HL-60/S4 treated with retinoic acid at 250 ng/mL for 4 days and 3 days (cell line): ENCODE measurements around the gene SYNPO.

Experiments used
- in situ Hi-C: fragments of 300-500 bp; cut with MboI; formaldehyde crosslinking; loops from 2 replicates; pipeline ENCODE4 v1.7.0; 2022; ENCODE audit warnings: low sequenced_read_pairs

The SYNPO gene, protein sequence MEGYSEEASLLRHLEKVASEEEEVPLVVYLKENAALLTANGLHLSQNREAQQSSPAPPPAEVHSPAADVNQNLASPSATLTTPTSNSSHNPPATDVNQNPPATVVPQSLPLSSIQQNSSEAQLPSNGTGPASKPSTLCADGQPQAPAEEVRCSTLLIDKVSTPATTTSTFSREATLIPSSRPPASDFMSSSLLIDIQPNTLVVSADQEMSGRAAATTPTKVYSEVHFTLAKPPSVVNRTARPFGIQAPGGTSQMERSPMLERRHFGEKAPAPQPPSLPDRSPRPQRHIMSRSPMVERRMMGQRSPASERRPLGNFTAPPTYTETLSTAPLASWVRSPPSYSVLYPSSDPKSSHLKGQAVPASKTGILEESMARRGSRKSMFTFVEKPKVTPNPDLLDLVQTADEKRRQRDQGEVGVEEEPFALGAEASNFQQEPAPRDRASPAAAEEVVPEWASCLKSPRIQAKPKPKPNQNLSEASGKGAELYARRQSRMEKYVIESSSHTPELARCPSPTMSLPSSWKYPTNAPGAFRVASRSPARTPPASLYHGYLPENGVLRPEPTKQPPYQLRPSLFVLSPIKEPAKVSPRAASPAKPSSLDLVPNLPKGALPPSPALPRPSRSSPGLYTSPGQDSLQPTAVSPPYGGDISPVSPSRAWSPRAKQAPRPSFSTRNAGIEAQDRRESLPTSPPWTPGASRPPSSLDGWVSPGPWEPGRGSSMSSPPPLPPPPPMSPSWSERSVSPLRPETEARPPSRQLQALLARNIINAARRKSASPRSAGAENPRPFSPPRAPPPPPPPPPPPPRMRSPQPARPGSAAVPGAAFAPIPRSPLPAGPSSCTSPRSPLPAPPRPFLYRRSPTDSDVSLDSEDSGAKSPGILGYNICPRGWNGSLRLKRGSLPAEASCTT

DNA sequence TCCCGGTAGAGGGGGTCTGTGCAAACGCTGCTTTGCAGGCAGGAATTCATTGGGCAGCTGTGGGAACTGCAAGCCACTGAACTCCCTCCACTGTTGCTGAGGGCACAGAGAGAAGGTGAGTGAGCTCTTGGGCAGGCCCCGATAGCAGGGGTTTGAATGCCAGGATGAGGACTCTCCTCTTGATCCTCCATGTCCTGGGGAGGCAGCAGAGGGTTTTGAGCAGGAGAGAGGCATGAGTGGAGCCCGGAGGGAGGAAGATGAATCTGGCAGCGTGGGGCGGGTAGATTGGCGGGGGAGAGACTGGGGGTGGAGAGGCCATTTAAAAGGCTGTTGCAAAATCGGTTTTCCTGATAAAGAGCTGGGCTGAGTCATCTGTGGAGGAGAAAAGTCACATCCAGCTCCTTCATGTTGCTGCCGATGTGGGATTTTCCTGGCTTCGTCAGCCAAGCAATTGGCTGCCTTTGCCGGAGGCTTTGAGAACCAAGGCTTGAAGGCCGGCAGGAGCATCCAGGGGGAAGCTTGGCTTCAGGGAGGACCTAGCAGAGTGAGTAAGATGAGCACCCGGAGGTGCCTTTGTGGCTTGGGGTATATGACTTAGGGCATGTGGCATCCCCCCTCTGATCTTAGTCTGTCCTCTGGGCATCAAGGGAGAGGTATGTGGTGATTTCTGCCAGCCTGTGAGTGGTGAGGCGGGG lies at the start of gene SYNPO:
SYNPO (plus strand) TSS at position 350 of the 695 bp plus-strand sequence. CDS start 7,616 bp downstream, outside the sequence.
- in situ Hi-C loops = no loop called here

DNA sequence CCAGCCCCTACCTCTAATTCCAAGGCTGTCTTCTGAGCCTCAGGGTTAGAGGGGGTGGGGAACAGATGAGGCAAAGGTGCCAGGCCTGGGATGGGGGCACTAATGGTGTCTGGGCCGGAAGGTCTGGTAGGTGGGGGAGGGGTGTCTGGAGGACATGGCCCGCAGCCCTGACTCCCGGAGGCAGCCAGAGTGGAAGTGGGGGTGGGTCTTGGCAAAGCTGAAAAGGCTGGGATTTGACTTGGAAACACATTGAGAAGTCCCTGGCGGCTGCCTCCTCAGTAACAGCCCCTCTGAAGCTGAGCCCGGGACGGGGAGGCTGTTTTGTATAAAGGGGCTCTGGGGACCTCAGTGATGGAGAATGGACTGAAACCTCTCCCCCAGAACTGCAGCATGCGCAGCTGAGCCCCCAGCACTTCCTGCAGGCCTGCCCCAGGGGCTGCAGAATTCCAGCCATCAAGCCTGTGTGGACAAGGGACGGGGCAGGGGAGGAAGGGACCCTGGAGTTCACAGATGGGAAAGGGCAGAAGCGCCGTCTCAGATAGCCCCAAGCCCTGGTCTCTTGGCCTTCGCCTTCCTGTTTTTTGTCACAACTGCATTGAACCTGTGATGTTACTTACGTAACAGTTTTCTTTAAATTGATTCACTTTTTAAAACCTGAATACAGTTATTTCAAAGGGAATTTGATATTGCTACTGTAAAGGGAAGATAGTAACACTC lies 49.3 kb upstream of the SYNPO start:
- in situ Hi-C loops = no loop called here

DNA sequence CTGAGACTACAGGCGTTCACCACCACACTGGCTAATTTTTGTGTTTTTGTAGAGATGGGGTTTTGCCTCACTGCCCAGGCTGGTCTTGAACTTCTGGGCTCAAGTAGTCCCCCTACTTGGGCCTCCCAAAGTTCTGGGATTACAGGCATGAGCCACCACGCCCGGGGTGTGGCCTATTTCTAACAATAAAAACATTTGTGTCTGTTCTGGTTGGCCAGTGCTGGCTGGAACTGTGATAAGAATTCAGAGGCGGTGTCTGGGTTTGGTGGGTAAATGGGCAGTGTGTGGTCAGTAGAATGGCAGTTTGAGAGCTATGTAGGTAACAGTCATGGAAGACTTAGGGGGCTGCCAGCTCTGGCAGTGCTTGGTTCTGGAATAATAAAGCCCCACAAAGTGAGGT lies 46.9 kb upstream of the SYNPO start:
- in situ Hi-C loops = no loop called here

DNA sequence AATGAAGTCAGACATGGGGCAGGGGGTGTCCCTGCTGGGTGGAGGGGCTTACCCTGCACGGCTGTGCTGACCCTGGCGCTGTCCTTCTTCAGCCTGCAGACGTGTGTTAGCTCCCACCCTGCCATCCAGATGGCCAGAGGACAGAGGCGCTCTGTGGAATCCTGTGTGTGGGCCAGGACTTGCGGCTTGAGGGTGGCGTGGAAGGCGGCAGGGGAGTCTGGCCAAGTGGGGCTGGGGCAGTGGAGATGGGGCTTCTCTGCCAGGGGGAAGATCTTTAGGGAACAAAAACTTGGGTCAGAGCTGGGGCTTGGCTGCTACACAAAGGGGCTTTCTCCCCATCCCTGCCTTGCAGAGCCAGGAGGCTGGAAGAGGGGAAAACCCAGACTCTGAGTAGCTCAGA lies 46.5 kb upstream of the SYNPO start:
- in situ Hi-C loops = no loop called here

DNA sequence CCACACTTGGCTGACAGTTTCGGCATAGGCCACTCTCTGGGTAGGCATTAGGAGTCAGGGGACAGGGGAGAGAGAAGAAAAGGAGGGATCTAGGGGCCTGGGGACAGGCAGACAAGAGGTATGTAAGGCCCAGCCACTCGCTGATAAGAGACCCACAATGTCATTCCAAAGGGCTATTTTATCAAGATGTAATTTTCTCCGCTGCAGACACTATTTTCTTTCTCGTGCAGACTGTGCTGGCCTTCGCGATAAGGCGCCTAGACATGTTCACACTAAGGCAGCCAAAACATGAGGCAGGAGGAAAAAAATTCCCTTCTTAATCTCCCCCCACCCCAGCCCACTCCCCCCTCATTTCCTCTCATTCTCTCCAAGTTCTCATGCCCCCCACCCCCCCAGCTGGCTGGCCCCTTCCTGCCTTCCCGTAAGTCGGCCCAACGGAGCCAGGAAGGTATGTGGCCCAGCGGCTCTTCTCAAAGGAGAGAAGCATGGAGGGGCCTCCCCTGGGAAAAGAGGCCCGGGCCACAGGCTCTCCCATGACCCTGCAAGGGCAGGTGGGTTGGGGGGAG lies 44.9 kb upstream of the SYNPO start:
- in situ Hi-C loops = no loop called here

DNA sequence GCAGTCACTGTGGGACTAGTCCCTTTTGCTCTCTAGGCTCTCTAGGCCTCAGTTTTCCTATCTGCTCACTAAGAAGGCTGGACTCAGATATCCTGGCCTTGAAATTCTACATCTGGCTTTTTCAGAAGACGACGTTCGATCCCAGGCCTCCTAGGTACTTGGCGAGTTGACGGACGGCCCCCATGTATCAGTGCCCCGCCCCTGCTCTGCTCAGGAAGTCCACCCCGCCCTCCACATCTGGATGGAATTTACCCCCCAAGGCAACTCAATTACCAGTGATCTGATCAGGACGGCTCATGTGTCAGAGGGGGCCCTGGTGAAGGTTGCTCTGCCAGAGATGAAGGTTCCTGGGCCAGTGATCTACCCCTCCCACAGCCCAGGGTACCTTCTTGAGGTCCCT lies 44.1 kb upstream of the SYNPO start:
- in situ Hi-C loops = no loop called here

DNA sequence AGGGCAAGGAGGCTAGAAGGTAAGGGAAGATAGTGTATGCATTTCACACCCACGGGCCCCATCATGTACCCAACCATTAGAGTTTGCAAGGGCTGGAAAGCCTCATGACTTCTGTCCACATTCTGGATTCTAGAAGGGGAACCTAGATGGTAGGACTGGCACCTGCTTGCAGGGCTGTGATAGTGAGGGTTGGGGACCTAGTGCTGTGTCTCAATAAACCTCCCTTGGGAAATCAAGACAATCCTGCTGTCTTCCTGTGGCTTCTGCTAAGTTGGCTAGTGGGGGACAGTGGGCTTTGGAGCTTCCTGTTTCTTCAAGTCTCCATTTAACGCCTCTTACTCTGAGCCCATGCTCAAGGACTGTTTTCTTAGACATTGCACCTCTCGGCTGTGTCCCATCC lies 43.6 kb upstream of the SYNPO start:
- in situ Hi-C loops = no loop called here

DNA sequence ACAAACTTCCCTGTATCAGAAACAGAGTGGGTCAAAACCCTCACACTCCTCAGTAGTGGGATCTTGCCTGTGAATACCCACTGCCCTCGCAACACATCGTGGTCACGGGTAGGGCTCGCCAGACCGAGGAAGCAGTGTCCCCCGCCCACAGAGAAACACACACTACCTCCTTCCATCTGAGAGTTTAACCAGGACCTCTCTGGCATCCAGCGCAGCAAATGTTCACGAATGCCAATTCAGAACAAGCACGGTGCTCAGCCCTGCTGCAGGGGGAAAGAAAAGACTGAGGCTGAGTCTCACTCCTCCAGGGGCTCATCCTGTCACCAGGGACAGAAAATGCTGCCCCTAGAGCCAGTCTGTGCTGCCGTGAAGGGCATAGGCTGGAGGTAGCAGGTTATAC lies 42.5 kb upstream of the SYNPO start:
- in situ Hi-C loops = no loop called here

DNA sequence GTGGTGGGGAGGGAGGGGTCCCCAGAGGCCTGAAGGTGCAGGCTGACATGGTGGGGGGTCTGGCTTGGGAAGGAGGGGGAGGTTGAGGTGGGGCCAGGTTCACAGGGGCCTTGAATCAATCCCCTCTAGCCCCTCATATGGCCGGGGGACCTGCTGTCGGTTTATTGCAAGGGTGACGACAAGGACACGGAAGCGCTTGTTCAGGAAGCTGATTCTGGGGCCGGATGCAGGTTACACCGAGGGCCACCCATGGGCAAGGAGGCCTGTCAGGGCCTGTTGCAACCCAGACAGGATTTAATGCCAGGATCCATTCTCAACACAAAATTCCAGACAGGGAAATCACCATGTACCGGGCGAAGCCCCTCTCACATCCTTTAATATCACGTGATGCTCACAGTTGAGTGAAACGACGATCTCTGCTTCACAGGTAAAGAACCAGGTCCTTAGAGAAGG lies 41.6 kb upstream of the SYNPO start:
- in situ Hi-C loops = no loop called here

DNA sequence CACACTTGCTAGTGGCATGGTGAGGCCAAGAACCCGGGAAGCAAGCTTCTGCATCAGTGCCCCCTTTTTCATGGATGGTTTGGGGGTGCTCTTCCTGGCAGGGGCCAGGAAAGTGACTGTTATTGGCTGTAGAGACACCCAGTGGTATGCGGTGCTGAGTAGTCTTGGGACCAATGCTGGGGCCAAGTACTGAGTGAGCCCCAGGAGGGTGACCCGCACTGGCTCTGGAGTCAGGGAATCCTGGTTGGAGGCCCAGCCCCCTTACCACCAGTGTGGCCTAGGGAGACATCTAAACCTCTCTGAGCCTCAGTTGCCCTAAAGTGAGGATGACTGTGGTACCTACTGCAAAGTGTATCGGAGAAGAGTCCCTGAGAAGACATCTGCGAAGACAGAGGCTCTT lies 41.2 kb upstream of the SYNPO start:
- in situ Hi-C loops = no loop called here

DNA sequence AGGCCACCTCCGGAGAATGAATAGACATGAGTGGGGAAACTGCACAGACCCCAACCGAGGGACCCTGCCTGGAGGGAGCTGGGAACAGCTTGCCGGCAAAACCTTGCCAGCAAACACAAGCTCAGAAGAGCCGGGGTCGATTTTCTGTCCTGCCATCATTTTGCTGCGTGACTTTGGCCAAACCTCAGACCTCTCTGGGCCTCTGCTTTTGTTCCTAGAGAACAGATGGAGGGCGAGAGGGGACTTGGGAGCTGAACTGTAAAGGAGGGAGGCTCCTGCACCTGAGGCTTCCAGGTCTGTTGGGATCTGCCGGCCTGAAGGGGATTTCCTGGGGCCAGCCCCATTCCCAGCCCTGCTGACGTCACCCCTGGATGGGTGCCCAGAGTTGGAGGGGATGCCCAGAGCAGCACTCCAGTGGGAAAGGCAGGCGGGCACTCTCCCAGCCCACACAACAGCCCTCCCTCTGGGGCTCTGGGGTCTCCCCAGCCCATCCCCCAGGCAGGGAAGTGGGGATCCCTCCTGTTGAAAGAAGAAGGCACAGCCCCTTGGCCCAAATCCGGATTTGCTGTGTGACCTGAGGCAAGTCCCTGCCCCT lies 40.4 kb upstream of the SYNPO start:
- in situ Hi-C loops = no loop called here

DNA sequence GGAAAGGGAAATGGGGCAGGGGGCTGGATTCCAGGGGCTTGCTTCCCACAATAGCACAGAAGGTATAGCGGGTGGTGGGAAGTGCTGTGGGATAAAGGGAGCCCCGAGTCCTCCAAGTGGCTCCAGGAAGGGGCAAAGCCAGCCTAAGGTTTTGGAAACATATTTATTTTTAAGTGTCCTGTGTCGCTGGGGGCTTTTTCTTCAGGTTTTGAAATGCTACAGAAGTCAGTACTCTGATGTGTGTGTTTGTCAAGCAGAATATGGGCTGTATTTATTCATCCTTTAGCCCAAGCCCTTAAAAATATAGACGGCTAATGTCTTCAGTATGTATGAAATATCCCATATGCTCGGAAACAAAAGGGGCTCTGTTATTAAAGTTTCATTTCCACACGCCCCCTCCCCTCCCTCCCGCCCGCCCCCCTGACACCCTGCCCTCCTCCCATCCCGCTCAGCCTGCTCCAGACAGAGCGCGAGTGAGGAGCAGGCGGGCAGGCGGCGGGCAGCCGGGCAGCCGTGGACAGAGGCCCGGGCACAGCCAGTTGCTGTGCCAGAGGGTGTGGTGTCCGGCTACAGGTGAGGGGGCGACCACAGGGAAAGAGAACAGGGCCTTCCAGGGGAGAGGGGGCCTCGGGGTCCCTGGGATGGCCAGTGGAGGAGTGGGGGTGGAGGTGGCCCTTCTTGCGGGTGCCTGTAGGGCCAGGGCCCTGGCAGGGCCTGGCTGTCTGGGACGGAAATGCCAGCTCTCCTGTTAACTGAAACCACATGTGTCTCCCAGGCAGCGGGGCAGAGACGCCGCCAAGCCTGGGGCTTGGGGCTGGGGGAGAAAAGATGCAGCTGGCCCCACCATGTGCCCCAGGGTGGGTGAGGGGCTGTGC lies 39.6 kb upstream of the SYNPO start:
- in situ Hi-C loops = no loop called here

DNA sequence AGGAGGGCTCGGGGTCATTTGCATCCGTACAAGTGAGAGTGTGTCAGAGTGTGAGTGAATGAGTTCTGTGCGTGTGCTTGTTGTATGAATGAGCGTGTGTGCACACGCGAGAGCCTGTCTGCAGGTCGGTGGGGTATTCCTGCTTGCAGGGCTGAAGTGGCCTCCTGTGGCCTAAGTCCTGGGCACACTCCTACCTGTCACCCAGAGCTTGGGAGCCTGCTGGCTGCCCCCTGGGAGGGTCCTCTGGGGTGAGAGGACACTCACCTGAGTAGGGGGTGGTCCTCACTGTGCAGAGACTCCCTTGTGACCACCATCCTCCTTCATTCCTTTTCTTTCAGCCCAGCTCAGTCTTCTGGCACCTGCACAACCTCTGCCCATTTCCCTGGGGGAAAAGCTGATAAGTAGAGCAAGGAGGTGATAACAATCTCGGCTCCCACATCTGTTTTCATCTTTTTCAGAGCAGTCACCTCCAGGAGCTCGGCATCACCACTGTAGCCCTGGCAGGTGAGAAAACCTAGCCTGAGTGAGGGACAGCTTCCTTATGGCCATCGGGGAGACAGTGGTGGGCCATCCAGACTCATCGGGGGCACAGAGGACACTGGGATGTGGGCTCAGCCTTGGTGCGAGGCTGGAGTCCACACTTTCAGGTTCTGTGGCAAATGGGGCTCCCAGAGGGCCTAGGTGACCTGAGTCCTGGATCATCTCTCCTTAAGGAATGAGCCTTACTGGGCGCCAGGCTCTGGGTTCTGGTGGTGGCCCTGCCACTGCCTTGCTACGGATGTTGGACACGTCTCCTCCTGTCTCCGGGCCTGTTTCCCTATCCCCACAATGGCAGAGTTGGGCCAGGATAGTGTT lies 38.7 kb upstream of the SYNPO start:
- in situ Hi-C loops = no loop called here

DNA sequence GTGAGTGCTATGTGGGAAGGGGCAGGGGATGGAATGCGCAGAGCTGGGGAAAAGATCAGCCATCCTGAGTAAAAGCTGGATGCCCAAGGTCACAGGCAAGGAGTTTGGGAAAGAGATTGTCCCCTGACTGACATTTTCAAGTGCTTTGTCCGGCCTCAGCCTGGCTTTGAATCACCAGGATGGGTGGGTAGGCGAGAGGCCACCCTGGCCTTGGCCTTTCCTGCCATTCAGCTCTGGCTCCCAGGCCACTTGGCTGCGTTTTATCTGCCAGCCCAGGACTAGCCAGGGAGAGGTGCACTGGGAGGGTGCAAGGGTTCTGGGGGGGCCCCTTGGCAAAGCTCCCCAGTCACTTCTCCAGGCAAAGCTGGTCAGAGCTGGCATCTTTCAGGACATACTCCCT lies 37.4 kb upstream of the SYNPO start:
- in situ Hi-C loops = no loop called here

DNA sequence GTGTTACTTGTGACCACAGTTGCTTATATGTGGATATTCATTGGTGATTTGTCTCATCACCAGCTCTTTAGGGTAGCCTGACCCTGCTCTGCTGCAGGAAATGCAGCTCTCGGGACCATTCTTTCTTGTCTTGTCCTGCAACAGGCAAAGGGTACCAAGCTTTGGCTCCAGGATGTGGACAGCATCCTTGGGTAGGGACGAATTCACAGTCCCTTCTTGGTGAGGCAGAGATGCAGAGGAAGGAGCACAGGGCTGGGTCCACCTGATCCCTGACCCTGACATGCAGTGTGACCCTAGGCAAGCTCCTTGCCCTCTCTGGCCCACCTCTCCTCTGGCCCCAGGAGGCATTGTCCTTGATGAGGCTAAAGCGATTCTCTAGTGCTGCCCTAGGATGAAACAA lies 37.0 kb upstream of the SYNPO start:
- in situ Hi-C loops = no loop called here

DNA sequence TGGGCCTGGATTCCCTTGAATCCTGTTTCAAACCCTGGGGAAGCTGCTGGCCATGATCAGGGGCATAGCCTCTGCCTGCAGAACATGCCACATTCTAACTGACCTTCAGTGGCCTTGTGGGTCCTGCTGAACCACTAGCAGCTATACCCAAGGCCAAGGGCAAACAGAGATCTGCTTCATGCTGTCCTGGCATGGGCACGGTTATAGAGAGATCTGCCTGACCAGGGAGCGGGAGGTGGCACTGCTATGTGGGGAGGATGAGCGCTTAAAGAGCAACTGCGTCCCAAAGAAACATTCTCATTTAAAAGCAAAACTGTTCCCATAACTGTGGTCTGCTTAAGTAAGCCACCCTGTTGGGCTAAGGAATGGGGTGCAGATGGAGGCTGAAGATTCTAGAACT lies 36.5 kb upstream of the SYNPO start:
- in situ Hi-C loops = no loop called here

DNA sequence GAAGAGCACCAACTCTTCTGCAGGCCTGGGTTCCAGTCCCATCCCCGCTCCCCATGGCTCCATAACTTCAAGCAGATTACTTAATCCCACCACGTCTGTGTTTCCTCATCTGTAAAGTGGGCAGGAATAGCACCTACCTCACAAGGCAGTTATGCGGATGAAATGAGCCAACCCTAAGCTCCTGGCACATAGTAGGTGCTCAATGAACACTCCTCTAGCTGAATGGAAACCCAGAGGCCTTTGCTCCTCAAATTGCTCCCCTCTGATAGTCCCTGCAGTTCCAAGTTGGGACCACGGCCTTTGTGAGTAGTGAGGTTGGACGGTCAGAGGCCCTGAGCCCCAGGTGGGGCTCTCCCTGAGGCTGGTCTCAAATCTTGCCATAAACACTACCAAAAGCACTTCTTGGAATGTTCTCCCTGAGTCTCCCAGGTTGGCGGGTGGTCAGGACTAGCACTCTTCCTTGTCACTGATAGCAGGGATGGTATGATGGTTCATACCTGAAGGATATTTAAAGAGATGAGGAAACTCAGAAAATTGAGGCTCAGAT lies 35.5 kb upstream of the SYNPO start:
- in situ Hi-C loops = no loop called here

DNA sequence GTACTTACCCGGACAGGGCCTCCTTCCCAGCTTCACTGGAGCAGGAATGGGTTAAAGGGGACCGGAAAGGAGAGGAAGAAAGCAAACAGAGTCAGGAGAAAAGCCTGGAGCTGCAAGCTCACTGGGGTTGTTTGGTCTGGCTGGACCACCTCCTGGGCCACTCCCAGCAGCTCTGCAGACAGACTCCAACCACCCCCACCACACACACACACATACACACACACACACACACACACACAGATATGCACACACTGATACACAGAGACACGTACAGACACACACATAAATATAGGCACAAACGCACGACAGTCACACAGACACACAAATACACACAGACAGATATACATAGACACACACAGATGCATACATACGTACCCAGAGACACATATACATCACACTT lies 34.9 kb upstream of the SYNPO start:
- in situ Hi-C loops = no loop called here
